T-cell (primary cell): ENCODE measurements around the gene VAPA. TPM values are rescaled to one million over a fixed set of nuclear protein-coding genes. Genes with fewer than 3 reads are reported as not detected.

Experiments
- ATAC-seq, 4 experiments: fragments of 200-7000 bp in 3 of 4; fragments of 150-1000 bp in 1 of 4; cut with Tn5 transposase; replicated peaks in 1 of 4; 1 replicate in 3 of 4; 2 replicates in 1 of 4; pipeline ENCODE4 v1.10.0; 2021; ENCODE audit warnings: moderate library complexity in 3 of 4, mild to moderate bottlenecking in 2 of 4, moderate number of reproducible peaks in 1 of 4
- CTCF ChIA-PET, 2 donors: fragments of 300-600 bp; sonication (Branson Sonifier 250); formaldehyde crosslinking; loops; one replicate each; lab custom pipeline; 2022; ENCODE audit warnings: antibody characterized with exemption in 2 of 2; lab: Charles Lee
- POLR2A ChIA-PET, 2 donors: fragments of 300-600 bp; sonication (Branson Sonifier 250); formaldehyde crosslinking; loops; one replicate each; lab custom pipeline; 2022; ENCODE audit warnings: antibody characterized with exemption in 2 of 2; lab: Charles Lee
- DNase-seq, 35 experiments: peaks; one replicate each; pipeline versions ENCODE4 v3.0.0 to v3.0.0-alpha.2; 2013 to 2023
- H3K27ac ChIP-seq: one replicate; pipeline ENCODE4 v1.5.1; 2013; ENCODE audit warnings: low read length
- H3K27me3 ChIP-seq, 2 experiments: replicated peaks in 1 of 2; 1 replicate in 1 of 2; 2 replicates in 1 of 2; pipeline versions ENCODE4 v1.6.1 to v1.7.0; 2013; ENCODE audit warnings: low read length in 1 of 2, mixed read lengths in 1 of 2; ENCODE audit not compliant: control insufficient read depth in 2 of 2, insufficient read depth in 2 of 2; ENCODE audit errors: extremely low read depth in 1 of 2
- H3K36me3 ChIP-seq, 2 donors: 1 replicate in 1 of 2; 2 replicates in 1 of 2; pipeline versions ENCODE4 v1.6.1 to v1.7.0; 2013; ENCODE audit warnings: low read length in 1 of 2; ENCODE audit not compliant: control insufficient read depth in 2 of 2, insufficient read depth in 1 of 2; ENCODE audit errors: extremely low read depth in 1 of 2
- H3K4me1 ChIP-seq, 2 experiments: 1 replicate in 1 of 2; 2 replicates in 1 of 2; pipeline versions ENCODE4 v1.6.1 to v1.7.0; 2013; ENCODE audit warnings: low read length in 2 of 2, mixed read lengths in 1 of 2; ENCODE audit not compliant: insufficient read depth in 2 of 2, control insufficient read depth in 1 of 2; ENCODE audit errors: extremely low read depth in 1 of 2
- H3K4me3 ChIP-seq, 2 donors: 1 replicate in 1 of 2; 2 replicates in 1 of 2; pipeline versions ENCODE4 v1.5.1 to v1.7.0; 2013; ENCODE audit warnings: mild to moderate bottlenecking in 2 of 2, low read length in 1 of 2, moderate library complexity in 1 of 2; ENCODE audit not compliant: control insufficient read depth in 1 of 2; ENCODE audit errors: extremely low read depth in 1 of 2
- H3K9me3 ChIP-seq: 2 replicates; pipeline ENCODE4 v1.7.0; 2013
- H3K27ac Mint-ChIP-seq, 2 donors: one replicate each; pipeline ENCODE4 v1.8.0; 2020 to 2021; ENCODE audit warnings: mild to moderate bottlenecking in 2 of 2, mixed read lengths in 2 of 2
- H3K27me3 Mint-ChIP-seq, 2 donors: one replicate each; pipeline ENCODE4 v1.8.0; 2021 to 2022; ENCODE audit warnings: mixed read lengths in 2 of 2
- H3K36me3 Mint-ChIP-seq: one replicate; pipeline ENCODE4 v1.8.0; 2021; ENCODE audit warnings: mixed read lengths
- H3K4me1 Mint-ChIP-seq, 3 donors: one replicate each; pipeline ENCODE4 v1.8.0; 2020 to 2022; ENCODE audit warnings: mixed read lengths in 3 of 3, mild to moderate bottlenecking in 1 of 3
- H3K4me3 Mint-ChIP-seq, 3 donors: one replicate each; pipeline ENCODE4 v1.8.0; 2020 to 2022; ENCODE audit warnings: mild to moderate bottlenecking in 3 of 3, mixed read lengths in 3 of 3, moderate library complexity in 3 of 3
- H3K9me3 Mint-ChIP-seq, 3 donors: one replicate each; pipeline ENCODE4 v1.8.0; 2020 to 2022; ENCODE audit warnings: mixed read lengths in 3 of 3
- WGBS: methylation state at CpG from one replicate; pipeline ENCODE4 v1.1.5; 2013; ENCODE audit warnings: missing lambda C conversion rate; ENCODE audit not compliant: insufficient coverage; 5-methylcytosine and 5-hydroxymethylcytosine counted together
- total RNA-seq, 35 experiments: library from RNA in 6 of 35; stranded (reverse) in 6 of 35; fragments of 120-200 nt in 1 of 35; gene quantifications; one replicate each; pipeline versions ENCODE4 v1.2.1 to v1.2.4 and lab custom pipeline; 2013 to 2026

VAPA gene
- total RNA-seq, 5 donors from 2014 or later (not counting 1 experiment from before 2014, with no cell fraction given) = 116 to 157 (median 119) TPM

- Mint-ChIP-seq H3K36me3 (peaks cover 54% of the 10 kb centered on the region), H3K4me1 (peaks cover 1 to 28% (median 4%) of the 10 kb centered on the region in 3 donors), H3K4me3 (no peak overlapping the region), H3K9me3 (no peaks in the 10 kb centered on the region), H3K27ac (no peak overlapping the region), H3K27me3 (no peaks in the 10 kb centered on the region)
- Histone ChIP-seq H3K27me3 (no peaks in the 10 kb centered on the region), H3K27ac (no peak overlapping the region), H3K36me3 (peaks cover 11 to 45% of the 10 kb centered on the region in 2 donors), H3K4me3 (no peak overlapping the region), H3K4me1 (no peaks in the 10 kb centered on the region), H3K9me3 (no peaks in the 10 kb centered on the region)
- 100% methylated on average over 1 of the region's 1 CpG for WGBS
- POLR2A ChIA-PET = interaction anchor here in 1 of 2 donors (0.7 kb wide), 1 partner anchor 11 kb away, joined by 3 read pairs; no protein-coding TSS in a partner anchor
- ATAC-seq (no peak), DNase-seq (no peak)
- CTCF ChIA-PET = no interaction called here
These were observed 39.0 kb downstream of the VAPA start for GRCh38 chr18:9952633-9953416.

GRCh38 chr18:9958861-9959399, 45.1 kb downstream of the VAPA start:
- DNase-seq (no peak), ATAC-seq (no peak)
- ChIA-PET POLR2A (no interaction called here), CTCF (no interaction called here)
- Histone ChIP-seq H3K4me1 (no peaks in the 10 kb centered on the region), H3K4me3 (no peak overlapping the region), H3K36me3 (peaks cover 1 to 13% of the 10 kb centered on the region in 2 donors), H3K9me3 (no peaks in the 10 kb centered on the region), H3K27me3 (no peaks in the 10 kb centered on the region), H3K27ac (no peak overlapping the region)
- Mint-ChIP-seq H3K36me3 (peaks cover 10% of the 10 kb centered on the region), H3K27ac (no peak overlapping the region), H3K9me3 (no peaks in the 10 kb centered on the region), H3K4me3 (no peak overlapping the region), H3K27me3 (no peaks in the 10 kb centered on the region), H3K4me1 (peaks cover 20 to 21% (median 20%) of the 10 kb centered on the region in 3 donors)
- WGBS = no CpG with 5 or more reads among the region's 4 CpGs

- Histone ChIP-seq H3K4me3 (no peak overlapping the region), H3K27ac (no peak overlapping the region), H3K9me3 (no peaks in the 10 kb centered on the region), H3K27me3 (no peaks in the 10 kb centered on the region), H3K4me1 (no peaks in the 10 kb centered on the region), H3K36me3 (peaks cover 0 to 7% of the 10 kb centered on the region in 2 donors)
- H3K36me3 Mint-ChIP-seq = peaks cover 7% of the 10 kb centered on the region
- H3K4me3 Mint-ChIP-seq = no peak overlapping the region
- H3K27me3 Mint-ChIP-seq = no peaks in the 10 kb centered on the region
- ChIA-PET CTCF (no interaction called here), POLR2A (no interaction called here)
- DNase-seq (no peak), ATAC-seq (no peak)
- no CpG with 5 or more reads among the region's 1 CpG for WGBS
- H3K27ac Mint-ChIP-seq = peak overlapping the region in 1 of 2 donors; percentile 3
- H3K4me1 Mint-ChIP-seq = peaks cover 19 to 20% (median 20%) of the 10 kb centered on the region in 3 donors
- H3K9me3 Mint-ChIP-seq = no peaks in the 10 kb centered on the region
These were observed 45.7 kb downstream of the VAPA start for GRCh38 chr18:9959564-9959963.

- CTCF ChIA-PET = no interaction called here
- peak in 1 of 4 experiments; percentile 18 for ATAC-seq
These were observed 46.6 kb downstream of the VAPA start for GRCh38 chr18:9960258-9960904.

GRCh38 chr18:9961041-9961440, 47.2 kb downstream of the VAPA start:
- Histone ChIP-seq H3K36me3 (no peaks in the 10 kb centered on the region), H3K27ac (no peak overlapping the region), H3K4me1 (peaks cover 0 to 1% of the 10 kb centered on the region in 2 experiments), H3K27me3 (no peaks in the 10 kb centered on the region), H3K4me3 (no peak overlapping the region), H3K9me3 (no peaks in the 10 kb centered on the region)
- Mint-ChIP-seq H3K4me1 (peaks cover 21 to 26% (median 25%) of the 10 kb centered on the region in 3 donors), H3K27ac (peak overlapping the region in 1 of 2 donors; percentile 29), H3K27me3 (no peaks in the 10 kb centered on the region), H3K9me3 (no peaks in the 10 kb centered on the region), H3K4me3 (no peak overlapping the region), H3K36me3 (no peaks in the 10 kb centered on the region)
- ATAC-seq (peak in 2 of 4 experiments; percentile 37 to 52), DNase-seq (peak in 1 of 35 experiments; percentile 22)
- ChIA-PET CTCF (no interaction called here), POLR2A (interaction anchor here in 1 of 2 donors (0.7 kb wide), 1 partner anchor 532 kb away, joined by 3 read pairs; no protein-coding TSS in a partner anchor)
- WGBS = 22% methylated on average over 2 of the region's 3 CpGs

More at GRCh38 chr18:9960258-9960904, 46.6 kb downstream of the VAPA start:
- peaks cover 5% of the 10 kb centered on the region for H3K36me3 Mint-ChIP-seq
- no peak overlapping the region for H3K4me3 Mint-ChIP-seq
- Histone ChIP-seq H3K27me3 (no peaks in the 10 kb centered on the region), H3K4me3 (no peak overlapping the region), H3K9me3 (no peaks in the 10 kb centered on the region), H3K36me3 (peaks cover 0 to 3% of the 10 kb centered on the region in 2 donors), H3K27ac (no peak overlapping the region), H3K4me1 (no peaks in the 10 kb centered on the region)
- H3K9me3 Mint-ChIP-seq = no peaks in the 10 kb centered on the region
- WGBS = 25% methylated on average over 2 of the region's 7 CpGs
- H3K27ac Mint-ChIP-seq = peak overlapping the region; percentile 8 to 29
- no peaks in the 10 kb centered on the region for H3K27me3 Mint-ChIP-seq
- DNase-seq = no peak
- POLR2A ChIA-PET = interaction anchor here in 1 of 2 donors (0.7 kb wide), 1 partner anchor 532 kb away, joined by 3 read pairs; no protein-coding TSS in a partner anchor
- peaks cover 19 to 20% (median 20%) of the 10 kb centered on the region in 3 donors for H3K4me1 Mint-ChIP-seq
